ENCODE data around the gene DOHH.

The DOHH gene

GRCh38 chr19:3521104-3521445 lies 20.6 kb upstream of the DOHH start:
- TF ChIP-seq CTCF (IDR thresholded peaks at IDR 0.05; ENCODE audit: low read length) (no peak), EZH2 (optimal IDR thresholded peaks at IDR 0.05; ENCODE audit: low read depth, low read length) (no peak), EZH2phosphoT487 (IDR thresholded peaks at IDR 0.05; ENCODE audit: low read length) (no peak)
- no peaks in the 10 kb centered on the region for H3K27me3 ChIP-seq (replicated peaks; ENCODE audit: insufficient read depth, low read length)
- H3K4me3 ChIP-seq (ENCODE audit: low read length) = no peak overlapping the region
- H3K9me3 ChIP-seq (replicated peaks; ENCODE audit: insufficient read depth, low read length) = no peaks in the 10 kb centered on the region
- no peaks in the 10 kb centered on the region for H4K20me1 ChIP-seq (ENCODE audit: insufficient read depth, low read length)
- no peak overlapping the region for H3K4me2 ChIP-seq (ENCODE audit: low read depth, low read length)
- no peak overlapping the region for H3K9ac ChIP-seq (ENCODE audit: low read length)
- no peaks in the 10 kb centered on the region for H3F3A ChIP-seq (ENCODE audit: insufficient read depth, low read length)
- no peak overlapping the region for H2AFZ ChIP-seq (ENCODE audit: low read length)
- H3K9me2 ChIP-seq (replicated peaks; ENCODE audit: insufficient read depth, low read length) = no peaks in the 10 kb centered on the region
- DNase-seq = no peak
- no peaks in the 10 kb centered on the region for H3K4me1 ChIP-seq (ENCODE audit: low read length)
- H3K36me3 ChIP-seq (replicated peaks; ENCODE audit: insufficient read depth, low read length) = 0 out of 2 replicates have a peak, but pooled peaks cover 3% of the 10 kb centered on the region
- H3K79me2 ChIP-seq (ENCODE audit: low read length) = peaks cover 74% of the 10 kb centered on the region
- H3K27ac ChIP-seq (ENCODE audit: low read length) = no peak overlapping the region

- no peaks in the 10 kb centered on the region for H4K20me1 ChIP-seq (ENCODE audit: insufficient read depth, low read length)
- no peak overlapping the region for H2AFZ ChIP-seq (ENCODE audit: low read length)
- no peak overlapping the region for H3K9ac ChIP-seq (ENCODE audit: low read length)
These were observed 20.0 kb upstream of the DOHH start for GRCh38 chr19:3520166-3521103.

GRCh38 chr19:3519126-3519525 lies 18.7 kb upstream of the DOHH start:
- no peak overlapping the region for H3K9ac ChIP-seq (ENCODE audit: low read length)
- no peaks in the 10 kb centered on the region for H3K9me3 ChIP-seq (replicated peaks; ENCODE audit: insufficient read depth, low read length)
- no peaks in the 10 kb centered on the region for H4K20me1 ChIP-seq (ENCODE audit: insufficient read depth, low read length)
- H3K36me3 ChIP-seq (replicated peaks; ENCODE audit: insufficient read depth, low read length) = 0 out of 2 replicates have a peak, but pooled peaks cover 3% of the 10 kb centered on the region
- peaks cover 93% of the 10 kb centered on the region for H3K79me2 ChIP-seq (ENCODE audit: low read length)
- DNase-seq = no peak
- H3K9me2 ChIP-seq (replicated peaks; ENCODE audit: insufficient read depth, low read length) = no peaks in the 10 kb centered on the region
- no peak overlapping the region for H3K27ac ChIP-seq (ENCODE audit: low read length)
- no peak for TF ChIP-seq EZH2phosphoT487 (IDR thresholded peaks at IDR 0.05; ENCODE audit: low read length)
- no peak for TF ChIP-seq EZH2 (optimal IDR thresholded peaks at IDR 0.05; ENCODE audit: low read depth, low read length)
- no peak for TF ChIP-seq CTCF (IDR thresholded peaks at IDR 0.05; ENCODE audit: low read length)
- no peak overlapping the region for H2AFZ ChIP-seq (ENCODE audit: low read length)
- H3K4me1 ChIP-seq (ENCODE audit: low read length) = no peaks in the 10 kb centered on the region
- H3K4me2 ChIP-seq (ENCODE audit: low read depth, low read length) = no peak overlapping the region
- no peak overlapping the region for H3K4me3 ChIP-seq (ENCODE audit: low read length)
- no peaks in the 10 kb centered on the region for H3F3A ChIP-seq (ENCODE audit: insufficient read depth, low read length)
- no peaks in the 10 kb centered on the region for H3K27me3 ChIP-seq (replicated peaks; ENCODE audit: insufficient read depth, low read length)

More at GRCh38 chr19:3520166-3521103, 20.0 kb upstream of the DOHH start:
- no peak for DNase-seq
- Histone ChIP-seq H3K9me3 (replicated peaks; ENCODE audit: insufficient read depth, low read length) (no peaks in the 10 kb centered on the region), H3K9me2 (replicated peaks; ENCODE audit: insufficient read depth, low read length) (no peaks in the 10 kb centered on the region), H3F3A (ENCODE audit: insufficient read depth, low read length) (no peaks in the 10 kb centered on the region), H3K4me1 (ENCODE audit: low read length) (no peaks in the 10 kb centered on the region), H3K27ac (ENCODE audit: low read length) (no peak overlapping the region), H3K27me3 (replicated peaks; ENCODE audit: insufficient read depth, low read length) (no peaks in the 10 kb centered on the region), H3K4me3 (ENCODE audit: low read length) (no peak overlapping the region), H3K4me2 (ENCODE audit: low read depth, low read length) (no peak overlapping the region), H3K36me3 (replicated peaks; ENCODE audit: insufficient read depth, low read length) (0 out of 2 replicates have a peak, but pooled peaks cover 3% of the 10 kb centered on the region), H3K79me2 (ENCODE audit: low read length) (peaks cover 79% of the 10 kb centered on the region)
- no peak for TF ChIP-seq CTCF (IDR thresholded peaks at IDR 0.05; ENCODE audit: low read length)
- TF ChIP-seq EZH2 (optimal IDR thresholded peaks at IDR 0.05; ENCODE audit: low read depth, low read length) = no peak
- no peak for TF ChIP-seq EZH2phosphoT487 (IDR thresholded peaks at IDR 0.05; ENCODE audit: low read length)

All from MM.1S (cell line).